Endodermal cell (in vitro differentiated cells): Measurements from ENCODE around the gene KIAA1217. TPM values are rescaled to one million over a fixed set of nuclear protein-coding genes. Genes with fewer than 3 reads are reported as not detected.

Experiments used
- DNase-seq: peaks from one replicate; pipeline ENCODE4 v3.0.0-alpha.2; 2017
- H3K27ac ChIP-seq: 2 replicates; pipeline ENCODE4 v1.5.1; 2013; ENCODE audit warnings: mild to moderate bottlenecking, low read depth, low read length, moderate library complexity
- H3K27me3 ChIP-seq: 2 replicates; pipeline ENCODE4 v1.6.1; 2013; ENCODE audit warnings: mild to moderate bottlenecking, low read length, moderate library complexity; ENCODE audit not compliant: insufficient read depth, control insufficient read depth, poor library complexity, severe bottlenecking
- H3K36me3 ChIP-seq: 2 replicates; pipeline ENCODE4 v1.7.0; 2013; ENCODE audit warnings: mild to moderate bottlenecking, low read length, moderate library complexity; ENCODE audit not compliant: control insufficient read depth, insufficient read depth
- H3K4me1 ChIP-seq: one replicate; pipeline ENCODE4 v1.7.0; 2013; ENCODE audit warnings: low read length; ENCODE audit not compliant: control insufficient read depth, insufficient read depth
- H3K4me3 ChIP-seq: 2 replicates; pipeline ENCODE4 v1.5.1; 2013; ENCODE audit warnings: mild to moderate bottlenecking, low read length, moderate library complexity
- H3K9ac ChIP-seq: 2 replicates; pipeline ENCODE4 v1.6.1; 2013; ENCODE audit warnings: mild to moderate bottlenecking, low read length, moderate library complexity; ENCODE audit not compliant: poor library complexity, severe bottlenecking; ENCODE audit errors: extremely low read depth
- H3K9me3 ChIP-seq: 2 replicates; pipeline ENCODE4 v1.6.1; 2013; ENCODE audit warnings: mild to moderate bottlenecking, low read length, moderate library complexity; ENCODE audit not compliant: control insufficient read depth
- H3K27ac Mint-ChIP-seq: 2 replicates; pipeline ENCODE4 v1.8.0; 2020; ENCODE audit warnings: mixed read lengths
- H3K27me3 Mint-ChIP-seq: 2 replicates; pipeline ENCODE4 v1.8.0; 2021; ENCODE audit warnings: mild to moderate bottlenecking, mixed read lengths; ENCODE audit not compliant: insufficient read depth
- H3K36me3 Mint-ChIP-seq: 2 replicates; pipeline ENCODE4 v1.8.0; 2020; ENCODE audit warnings: low read depth, mixed read lengths
- H3K4me1 Mint-ChIP-seq: 2 replicates; pipeline ENCODE4 v1.8.0; 2020; ENCODE audit warnings: mixed read lengths
- H3K4me3 Mint-ChIP-seq: 2 replicates; pipeline ENCODE4 v1.8.0; 2020; ENCODE audit warnings: mild to moderate bottlenecking, moderate library complexity, mixed read lengths
- H3K9me3 Mint-ChIP-seq: 2 replicates; pipeline ENCODE4 v1.8.0; 2020; ENCODE audit warnings: mild to moderate bottlenecking, mixed read lengths
- WGBS, 2 experiments: methylation state at CpG; one replicate each; pipeline versions ENCODE4 v1.1.5 to v1.1.7; 2013; ENCODE audit warnings: missing lambda C conversion rate in 2 of 2, mixed read lengths in 1 of 2; ENCODE audit not compliant: insufficient coverage in 1 of 2, insufficient read length in 1 of 2; 5-methylcytosine and 5-hydroxymethylcytosine counted together
- total RNA-seq, 2 donors: library from RNA; stranded (reverse); fragmentation: NEBNext Ultra II Directional in 1 of 2; extraction: Animal tissue kit (Norgen Biotek cat#: 25700) in 1 of 2; gene quantifications; 2 replicates in 1 of 2; 3 replicates in 1 of 2; pipeline ENCODE4 v1.2.1, GENCODE V29; 2021
- TF ChIP-seq, protein P1 (sequence below): fragments of 200-600 bp; sonication (generic); conservative IDR thresholded peaks from 2 replicates; pipeline ENCODE4 v1.5.0; 2021; ENCODE audit warnings: antibody characterized with exemption, mild to moderate bottlenecking

The KIAA1217 gene
- total RNA-seq, 2 donors from 2014 or later, result 25.4 to 27.2 TPM

DNA sequence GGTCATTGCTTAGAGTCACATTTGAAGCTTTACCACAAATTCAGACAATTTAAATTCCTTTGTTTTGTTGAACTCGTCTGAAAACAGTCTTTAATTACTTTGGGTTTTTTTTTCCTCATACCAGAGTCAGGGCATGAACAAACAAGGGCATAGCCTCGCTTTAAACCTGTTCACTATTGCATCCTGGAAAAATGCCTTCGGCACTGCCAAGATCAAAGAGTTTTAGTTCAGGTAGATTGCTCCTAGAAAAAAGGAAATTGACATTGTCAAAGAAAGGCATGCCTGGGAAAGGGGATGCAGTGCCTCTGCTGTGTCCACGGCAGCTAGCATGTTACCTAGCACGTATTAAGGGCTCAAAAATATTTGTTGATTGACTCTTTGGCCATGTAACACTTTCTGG lies 279.7 kb downstream of the KIAA1217 start:
- TF ChIP-seq, protein P1, sequence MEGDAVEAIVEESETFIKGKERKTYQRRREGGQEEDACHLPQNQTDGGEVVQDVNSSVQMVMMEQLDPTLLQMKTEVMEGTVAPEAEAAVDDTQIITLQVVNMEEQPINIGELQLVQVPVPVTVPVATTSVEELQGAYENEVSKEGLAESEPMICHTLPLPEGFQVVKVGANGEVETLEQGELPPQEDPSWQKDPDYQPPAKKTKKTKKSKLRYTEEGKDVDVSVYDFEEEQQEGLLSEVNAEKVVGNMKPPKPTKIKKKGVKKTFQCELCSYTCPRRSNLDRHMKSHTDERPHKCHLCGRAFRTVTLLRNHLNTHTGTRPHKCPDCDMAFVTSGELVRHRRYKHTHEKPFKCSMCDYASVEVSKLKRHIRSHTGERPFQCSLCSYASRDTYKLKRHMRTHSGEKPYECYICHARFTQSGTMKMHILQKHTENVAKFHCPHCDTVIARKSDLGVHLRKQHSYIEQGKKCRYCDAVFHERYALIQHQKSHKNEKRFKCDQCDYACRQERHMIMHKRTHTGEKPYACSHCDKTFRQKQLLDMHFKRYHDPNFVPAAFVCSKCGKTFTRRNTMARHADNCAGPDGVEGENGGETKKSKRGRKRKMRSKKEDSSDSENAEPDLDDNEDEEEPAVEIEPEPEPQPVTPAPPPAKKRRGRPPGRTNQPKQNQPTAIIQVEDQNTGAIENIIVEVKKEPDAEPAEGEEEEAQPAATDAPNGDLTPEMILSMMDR, result no peak
- Mint-ChIP-seq H3K27me3 (no peaks in the 10 kb centered on the region), H3K9me3 (no peaks in the 10 kb centered on the region), H3K4me3 (no peak overlapping the region), H3K36me3 (peaks cover 7% of the 10 kb centered on the region), H3K27ac (no peak overlapping the region), H3K4me1 (peaks cover 2% of the 10 kb centered on the region)
- peaks cover 8% of the 10 kb centered on the region for H3K36me3 ChIP-seq
- no peaks in the 10 kb centered on the region for H3K9me3 ChIP-seq
- 78 to 81% methylated on average over 5 of the region's 5 CpGs for WGBS, 2 experiments
- no peaks in the 10 kb centered on the region for H3K4me1 ChIP-seq
- no peaks in the 10 kb centered on the region for H3K27me3 ChIP-seq
- H3K27ac ChIP-seq, result no peak overlapping the region
- no peak overlapping the region for H3K4me3 ChIP-seq
- DNase-seq, result no peak
- no peak overlapping the region for H3K9ac ChIP-seq

DNA sequence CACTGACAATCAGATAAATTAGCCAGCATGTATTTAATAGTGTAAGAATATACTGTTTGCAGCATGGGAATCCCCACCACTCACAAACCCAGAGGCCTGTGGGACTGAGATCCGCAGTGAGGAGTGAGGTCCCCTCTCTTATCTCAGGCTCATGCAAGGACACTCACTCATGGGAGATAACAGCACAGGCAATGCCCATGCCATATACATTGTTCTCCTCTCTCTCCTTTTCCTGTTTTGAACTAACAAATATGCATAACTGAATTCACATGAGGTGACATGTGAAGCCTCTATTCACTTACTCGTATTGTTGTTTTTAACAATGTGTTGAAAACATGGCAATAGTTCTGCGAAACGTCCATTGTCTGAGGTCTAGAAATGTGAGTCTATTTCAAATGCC lies 284.2 kb downstream of the KIAA1217 start:
- 96% methylated on average over 4 of the region's 4 CpGs for WGBS, 2 experiments
- Histone ChIP-seq H3K4me1 (no peaks in the 10 kb centered on the region), H3K36me3 (no peaks in the 10 kb centered on the region), H3K9me3 (no peaks in the 10 kb centered on the region), H3K4me3 (no peak overlapping the region), H3K27ac (no peak overlapping the region), H3K27me3 (no peaks in the 10 kb centered on the region), H3K9ac (no peak overlapping the region)
- DNase-seq, result no peak
- Mint-ChIP-seq H3K9me3 (no peaks in the 10 kb centered on the region), H3K27ac (no peak overlapping the region), H3K36me3 (no peaks in the 10 kb centered on the region), H3K4me3 (no peak overlapping the region), H3K4me1 (peaks cover 2% of the 10 kb centered on the region), H3K27me3 (no peaks in the 10 kb centered on the region)
- TF ChIP-seq, protein P1, result no peak

DNA sequence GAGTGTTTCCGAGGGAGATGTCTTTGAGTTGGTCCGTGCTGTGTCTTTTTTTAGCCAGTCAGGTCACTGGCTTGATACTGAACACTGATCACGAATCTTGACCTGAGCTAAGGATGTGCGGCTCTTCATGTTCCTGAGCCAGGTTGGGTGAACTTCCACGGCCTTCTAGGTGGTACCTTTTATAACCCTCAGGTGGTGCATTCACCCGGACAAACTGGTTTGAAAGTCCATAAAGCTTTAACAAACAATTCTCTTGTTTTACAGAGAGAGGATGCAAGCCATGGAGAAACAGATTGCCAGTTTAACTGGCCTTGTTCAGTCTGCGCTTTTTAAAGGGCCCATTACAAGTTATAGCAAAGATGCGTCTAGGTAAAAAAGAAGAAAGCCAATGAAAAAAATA lies 285.3 kb downstream of the KIAA1217 start:
- Mint-ChIP-seq H3K4me1 (peaks cover 2% of the 10 kb centered on the region), H3K27ac (no peak overlapping the region), H3K36me3 (no peaks in the 10 kb centered on the region), H3K27me3 (no peaks in the 10 kb centered on the region), H3K9me3 (no peaks in the 10 kb centered on the region), H3K4me3 (no peak overlapping the region)
- Histone ChIP-seq H3K4me1 (no peaks in the 10 kb centered on the region), H3K9ac (no peak overlapping the region), H3K27me3 (no peaks in the 10 kb centered on the region), H3K36me3 (no peaks in the 10 kb centered on the region), H3K9me3 (no peaks in the 10 kb centered on the region), H3K4me3 (no peak overlapping the region), H3K27ac (no peak overlapping the region)
- DNase-seq, result no peak
- TF ChIP-seq, protein P1, result no peak
- WGBS, 2 experiments, result 91 to 97% methylated on average over 5 to 8 of the region's 8 CpGs
